Tibial nerve (tissue), 3 donors: Measurements from ENCODE around the gene SNRK.

Experiments
- CTCF ChIP-seq, 5 experiments: fragments of 200-600 bp in 3 of 5; fragments of 450-650 bp in 2 of 5; sonication (generic) in 3 of 5; IDR thresholded peaks; one replicate each; pipeline ENCODE4 v1.5.1; 2016 to 2019; ENCODE audit warnings: antibody characterized with exemption in 5 of 5, mild to moderate bottlenecking in 3 of 5, moderate library complexity in 2 of 5
- POLR2A ChIP-seq, 2 donors: fragments of 450-650 bp; IDR thresholded peaks; one replicate each; pipeline ENCODE4 v1.6.1; 2017; ENCODE audit warnings: antibody characterized with exemption in 2 of 2, mild to moderate bottlenecking in 2 of 2, moderate library complexity in 2 of 2

- TF ChIP-seq CTCF (IDR thresholded peaks at IDR 0.05) (no peak), POLR2A (IDR thresholded peaks at IDR 0.05) (no peak)
Observed at GRCh38 chr3:43320288-43320687, 33.9 kb downstream of the SNRK start.
